ENCODE data around the gene OLR1.

Gene OLR1

DNA sequence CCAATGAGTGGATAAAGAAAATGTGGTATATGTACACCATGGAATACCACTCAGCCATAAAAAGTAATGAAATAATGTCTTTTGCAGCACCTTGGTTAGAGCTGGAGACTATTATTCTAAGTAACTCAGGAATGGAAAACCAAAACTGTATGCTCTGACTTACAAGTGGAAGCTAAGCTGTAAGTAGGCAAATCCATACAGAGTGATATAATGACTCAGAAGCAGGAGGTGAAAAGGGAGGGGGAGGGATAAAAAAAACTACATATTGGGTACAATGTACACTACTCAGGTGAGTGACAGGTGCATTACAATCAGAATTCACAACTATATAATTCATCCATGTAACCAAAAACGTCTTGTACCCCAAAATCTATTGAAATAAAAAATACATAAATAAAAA lies 58.0 kb downstream of the OLR1 start:
- no peak for TF ChIP-seq Cebpa-rat (IDR thresholded peaks at IDR 0.05)
- H4K20me1 ChIP-seq: no peaks in the 10 kb centered on the region
- no peaks in the 10 kb centered on the region for H3K27me3 ChIP-seq
- no peak overlapping the region for H3K4me3 ChIP-seq
- H3K9ac ChIP-seq: no peak overlapping the region
- H3K4me2 ChIP-seq: no peak overlapping the region
- H3K9me3 ChIP-seq (replicated peaks in 1 of 11): peaks cover 8 to 22% (median 17%) of the 10 kb centered on the region in 11 experiments
- peaks cover 0 to 30% (median 0%) of the 10 kb centered on the region in 10 experiments; a peak in 4 of 20 replicates for H3K4me1 ChIP-seq
- H3K36me3 ChIP-seq: peaks cover 0 to 58% (median 0%) of the 10 kb centered on the region in 11 experiments; a peak in 6 of 22 replicates
- H3K27ac ChIP-seq: no peak overlapping the region

DNA sequence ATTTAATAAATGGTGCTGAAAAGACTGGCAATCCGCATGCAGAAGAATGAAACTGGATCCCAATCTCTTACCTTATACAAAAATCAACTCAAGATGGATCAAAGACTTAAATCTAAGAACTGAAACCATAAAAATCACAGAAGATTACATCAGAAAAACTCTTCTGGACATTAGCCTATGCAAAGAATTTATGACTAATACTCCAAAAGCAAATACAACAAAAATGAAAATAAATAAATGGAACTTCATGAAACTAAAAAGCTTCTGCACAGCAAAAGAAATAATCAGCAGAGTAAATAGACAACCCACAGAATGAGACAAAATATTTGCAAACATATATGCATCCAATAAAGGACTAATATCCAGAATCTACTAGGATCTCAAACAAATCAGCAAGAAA lies 58.9 kb downstream of the OLR1 start:
- Histone ChIP-seq H4K20me1 (no peaks in the 10 kb centered on the region), H3K4me3 (no peak overlapping the region), H3K36me3 (peaks cover 0 to 51% (median 0%) of the 10 kb centered on the region in 11 experiments; a peak in 6 of 22 replicates), H3K9me3 (replicated peaks in 1 of 11) (peaks cover 8 to 24% (median 19%) of the 10 kb centered on the region in 11 experiments), H3K27me3 (no peaks in the 10 kb centered on the region), H3K4me2 (peak overlapping the region in 1 of 11 experiments; percentile 11; a peak in 2 of 22 replicates), H3K27ac (no peak overlapping the region), H3K9ac (no peak overlapping the region), H3K4me1 (peaks cover 0 to 22% (median 0%) of the 10 kb centered on the region in 10 experiments; a peak in 4 of 20 replicates)
- TF ChIP-seq Cebpa-rat (IDR thresholded peaks at IDR 0.05): no peak

DNA sequence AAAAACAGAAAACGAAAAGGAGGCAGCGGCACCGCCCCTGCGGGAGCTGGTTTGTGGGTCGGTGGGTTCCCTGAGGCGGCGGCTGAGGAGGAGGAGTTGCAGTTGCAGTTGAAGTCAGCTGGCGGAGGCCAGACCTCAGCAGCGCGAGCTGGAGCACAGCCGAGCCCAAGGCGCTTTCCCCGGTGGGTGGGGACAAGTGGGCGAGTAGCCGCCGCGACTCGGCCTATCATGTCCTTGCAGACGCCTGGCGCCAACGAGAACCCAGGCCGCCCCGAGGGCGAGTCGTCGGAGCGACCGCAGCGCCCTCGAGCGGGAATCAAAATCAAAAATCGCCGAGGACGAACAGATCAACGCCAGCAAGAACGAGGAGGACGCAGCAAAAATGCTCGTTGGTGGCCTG lies 60.5 kb downstream of the OLR1 start:
- Histone ChIP-seq H3K9me3 (replicated peaks in 1 of 11) (peaks cover 8 to 24% (median 19%) of the 10 kb centered on the region in 11 experiments), H3K4me3 (no peak overlapping the region), H3K4me2 (no peak overlapping the region), H3K4me1 (peaks cover 0 to 17% (median 0%) of the 10 kb centered on the region in 10 experiments; a peak in 3 of 20 replicates), H3K36me3 (peaks cover 0 to 34% (median 0%) of the 10 kb centered on the region in 11 experiments; a peak in 6 of 22 replicates), H3K27me3 (no peaks in the 10 kb centered on the region), H3K9ac (no peak overlapping the region), H3K27ac (no peak overlapping the region), H4K20me1 (no peaks in the 10 kb centered on the region)
- no peak for TF ChIP-seq Cebpa-rat (IDR thresholded peaks at IDR 0.05)

DNA sequence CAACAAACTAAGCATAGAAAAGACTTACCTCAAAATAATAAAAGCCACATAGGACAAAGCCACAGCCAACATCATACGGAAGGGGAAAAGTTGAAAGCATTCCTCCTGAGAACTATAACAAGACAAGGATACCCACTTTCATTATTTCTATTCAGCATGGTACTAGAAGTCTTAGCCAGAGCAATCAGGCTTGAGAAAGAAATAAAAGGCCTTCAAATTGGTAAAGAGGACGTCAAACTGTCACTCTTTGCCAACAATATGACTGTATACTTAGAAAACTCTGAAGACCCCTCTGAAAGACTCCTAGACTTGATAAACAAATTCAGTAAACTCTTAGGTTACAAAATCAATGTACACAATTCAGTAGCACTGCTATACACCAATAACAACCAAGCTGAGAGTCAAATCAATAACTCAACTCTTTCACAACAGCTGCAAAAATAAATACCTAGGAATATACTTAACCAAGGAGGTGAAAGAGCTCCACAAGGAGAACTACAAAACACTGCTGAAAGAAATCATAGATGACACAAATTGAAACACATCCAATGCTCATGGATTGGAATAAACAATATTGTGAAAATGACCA lies 61.6 kb downstream of the OLR1 start:
- Histone ChIP-seq H3K4me2 (no peak overlapping the region), H3K4me3 (no peak overlapping the region), H4K20me1 (no peaks in the 10 kb centered on the region), H3K36me3 (peaks cover 0 to 23% (median 0%) of the 10 kb centered on the region in 11 experiments; a peak in 5 of 22 replicates), H3K9me3 (replicated peaks in 1 of 11) (peaks cover 8 to 24% (median 19%) of the 10 kb centered on the region in 11 experiments), H3K27me3 (no peaks in the 10 kb centered on the region), H3K4me1 (peaks cover 0 to 17% (median 0%) of the 10 kb centered on the region in 10 experiments; a peak in 3 of 20 replicates), H3K27ac (no peak overlapping the region), H3K9ac (no peak overlapping the region)
- TF ChIP-seq Cebpa-rat (IDR thresholded peaks at IDR 0.05): no peak

All from BLaER1 treated with 17β-estradiol and CSF1 and Interleukin-3, amounts not matched to agents 10 nM and 100 nM (cell line).